Body of pancreas (tissue), 4 donors: ENCODE measurements around the gene DMAC2.

ENCODE experiments used
- CTCF ChIP-seq, 7 experiments: fragments of 450-650 bp in 4 of 7; fragments of 200-600 bp in 3 of 7; sonication (generic) in 3 of 7; IDR thresholded peaks; one replicate each; pipeline ENCODE4 v1.5.1; 2016 to 2019; ENCODE audit warnings: antibody characterized with exemption in 7 of 7
- POLR2A ChIP-seq, 3 donors: fragments of 450-650 bp; IDR thresholded peaks; one replicate each; pipeline ENCODE4 v1.6.1; 2016; ENCODE audit warnings: antibody characterized with exemption in 3 of 3, mild to moderate bottlenecking in 2 of 3

GRCh38 chr19:41431426-41432386, 8.0 kb downstream of the DMAC2 start:
- peak in 5 of 7 experiments; percentile 7 to 35 (median 16) for TF ChIP-seq CTCF (IDR thresholded peaks at IDR 0.05)
- TF ChIP-seq POLR2A (IDR thresholded peaks at IDR 0.05), result no peak
